Adrenal gland (tissue), 5 donors: Measurements from ENCODE around the gene SNED1.

Experiments
- CTCF ChIP-seq, 6 experiments: fragments of 450-650 bp in 4 of 6; fragments of 200-600 bp in 2 of 6; sonication (generic) in 1 of 6; IDR thresholded peaks; 1 replicate in 5 of 6; 2 replicates in 1 of 6; pipeline versions ENCODE4 v1.5.1 to v1.8.0; 2016 to 2021; ENCODE audit warnings: antibody characterized with exemption in 6 of 6, mild to moderate bottlenecking in 2 of 6, moderate library complexity in 1 of 6
- POLR2A ChIP-seq, 2 donors: fragments of 450-650 bp; IDR thresholded peaks; one replicate each; pipeline ENCODE4 v1.6.1; 2017; ENCODE audit warnings: antibody characterized with exemption in 2 of 2, mild to moderate bottlenecking in 2 of 2, moderate library complexity in 1 of 2
- donor health status: DM: no; HTN: no; CAD: no.

GRCh38 chr2:241039416-241039815, 41.0 kb downstream of the SNED1 start:
- no peak for TF ChIP-seq CTCF (IDR thresholded peaks at IDR 0.05)
- no peak for TF ChIP-seq POLR2A (IDR thresholded peaks at IDR 0.05)
